Measurements from ENCODE around the gene NT5DC3. TPM values are rescaled to one million over a fixed set of nuclear protein-coding genes. Genes with fewer than 3 reads are reported as not detected.
A peak's percentile ranks its signal among the peaks of the same experiment; 100 is the strongest.

NT5DC3 gene
- total and polyA plus RNA-seq, 2 of the 13 experiments (the other 11 are each of a cell fraction or from before 2014, with no cell fraction given): 3.2 to 6.6 TPM

GRCh38 chr12:103855896-103856657, 15.0 kb upstream of the NT5DC3 start:
- no TSS peak for BruUV-seq (replicated peaks)
- ATAC-seq: no peak
- 58% methylated on average over 8 of the region's 8 CpGs for WGBS (ENCODE audit: low lambda C conversion rate)
- no peak for TF ChIP-seq NFIB (CRISPR knock-in tag; IDR thresholded peaks at IDR 0.05; ENCODE audit: borderline replicate concordance)
- no peak for TF ChIP-seq THYN1 (CRISPR knock-in tag; IDR thresholded peaks at IDR 0.05; ENCODE audit: borderline replicate concordance, low read depth)
- no peak for TF ChIP-seq AHDC1 (CRISPR knock-in tag; IDR thresholded peaks at IDR 0.05; ENCODE audit: borderline replicate concordance)
- TF ChIP-seq, protein P1, sequence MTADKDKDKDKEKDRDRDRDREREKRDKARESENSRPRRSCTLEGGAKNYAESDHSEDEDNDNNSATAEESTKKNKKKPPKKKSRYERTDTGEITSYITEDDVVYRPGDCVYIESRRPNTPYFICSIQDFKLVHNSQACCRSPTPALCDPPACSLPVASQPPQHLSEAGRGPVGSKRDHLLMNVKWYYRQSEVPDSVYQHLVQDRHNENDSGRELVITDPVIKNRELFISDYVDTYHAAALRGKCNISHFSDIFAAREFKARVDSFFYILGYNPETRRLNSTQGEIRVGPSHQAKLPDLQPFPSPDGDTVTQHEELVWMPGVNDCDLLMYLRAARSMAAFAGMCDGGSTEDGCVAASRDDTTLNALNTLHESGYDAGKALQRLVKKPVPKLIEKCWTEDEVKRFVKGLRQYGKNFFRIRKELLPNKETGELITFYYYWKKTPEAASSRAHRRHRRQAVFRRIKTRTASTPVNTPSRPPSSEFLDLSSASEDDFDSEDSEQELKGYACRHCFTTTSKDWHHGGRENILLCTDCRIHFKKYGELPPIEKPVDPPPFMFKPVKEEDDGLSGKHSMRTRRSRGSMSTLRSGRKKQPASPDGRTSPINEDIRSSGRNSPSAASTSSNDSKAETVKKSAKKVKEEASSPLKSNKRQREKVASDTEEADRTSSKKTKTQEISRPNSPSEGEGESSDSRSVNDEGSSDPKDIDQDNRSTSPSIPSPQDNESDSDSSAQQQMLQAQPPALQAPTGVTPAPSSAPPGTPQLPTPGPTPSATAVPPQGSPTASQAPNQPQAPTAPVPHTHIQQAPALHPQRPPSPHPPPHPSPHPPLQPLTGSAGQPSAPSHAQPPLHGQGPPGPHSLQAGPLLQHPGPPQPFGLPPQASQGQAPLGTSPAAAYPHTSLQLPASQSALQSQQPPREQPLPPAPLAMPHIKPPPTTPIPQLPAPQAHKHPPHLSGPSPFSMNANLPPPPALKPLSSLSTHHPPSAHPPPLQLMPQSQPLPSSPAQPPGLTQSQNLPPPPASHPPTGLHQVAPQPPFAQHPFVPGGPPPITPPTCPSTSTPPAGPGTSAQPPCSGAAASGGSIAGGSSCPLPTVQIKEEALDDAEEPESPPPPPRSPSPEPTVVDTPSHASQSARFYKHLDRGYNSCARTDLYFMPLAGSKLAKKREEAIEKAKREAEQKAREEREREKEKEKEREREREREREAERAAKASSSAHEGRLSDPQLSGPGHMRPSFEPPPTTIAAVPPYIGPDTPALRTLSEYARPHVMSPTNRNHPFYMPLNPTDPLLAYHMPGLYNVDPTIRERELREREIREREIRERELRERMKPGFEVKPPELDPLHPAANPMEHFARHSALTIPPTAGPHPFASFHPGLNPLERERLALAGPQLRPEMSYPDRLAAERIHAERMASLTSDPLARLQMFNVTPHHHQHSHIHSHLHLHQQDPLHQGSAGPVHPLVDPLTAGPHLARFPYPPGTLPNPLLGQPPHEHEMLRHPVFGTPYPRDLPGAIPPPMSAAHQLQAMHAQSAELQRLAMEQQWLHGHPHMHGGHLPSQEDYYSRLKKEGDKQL (CRISPR knock-in tag; IDR thresholded peaks at IDR 0.05; ENCODE audit: low read depth): no peak
- TF ChIP-seq ZNF121 (CRISPR knock-in tag; IDR thresholded peaks at IDR 0.05): peak; percentile 77
- TF ChIP-seq ZNF770 (CRISPR knock-in tag; IDR thresholded peaks at IDR 0.05): 0 out of 2 replicates have a peak, but pooled peaks have one; percentile 38
- TF ChIP-seq SRSF9 (IDR thresholded peaks at IDR 0.05; ENCODE audit: borderline replicate concordance, insufficient read depth, low read depth, low read length, poor library complexity, severe bottlenecking): no peak
- TF ChIP-seq ZNF891 (CRISPR knock-in tag; IDR thresholded peaks at IDR 0.05): no peak
- TF ChIP-seq PLRG1 (conservative IDR thresholded peaks at IDR 0.05): no peak

More at GRCh38 chr12:103855896-103856657, 15.0 kb upstream of the NT5DC3 start:
- H4K20me1 ChIP-seq (ENCODE audit: insufficient read depth, low read length): no peaks in the 10 kb centered on the region
- H2AFZ ChIP-seq (ENCODE audit: low read length): no peak overlapping the region
- in situ Hi-C loops (cut with HindIII; ENCODE audit: extremely low pct_ligation_motif_present, low pct_unique_long_range_greater_than_20kb) (no loop called here), intact Hi-C loops (cut with micrococcal nuclease; ENCODE audit: unreplicated experiment) (loop anchor here (2.0 kb wide), 1 partner anchor 15 kb away; the partner anchor contains the start of gene NT5DC3)
- peaks cover 81% of the 10 kb centered on the region for H3K4me1 ChIP-seq (ENCODE audit: insufficient read depth, low read length)
- H3K9ac ChIP-seq (ENCODE audit: insufficient read depth, low read depth, low read length): no peak overlapping the region
- no peak overlapping the region for H3K4me2 ChIP-seq (ENCODE audit: low read depth, low read length)
- H3K4me3 ChIP-seq (replicated peaks in 1 of 3; ENCODE audit: insufficient read depth in 1 of 3, low read depth in 2 of 3, low read length in 3 of 3): no peak overlapping the region
- ChIA-PET POLR2A (no interaction called here), CTCF (ENCODE audit: low intra/inter-chr PET ratio, low total read pairs) (no interaction called here)
- DNase-seq (ENCODE audit: low spot score): no peak
- H3K27me3 ChIP-seq (ENCODE audit: control insufficient read depth in 1 of 2, insufficient read depth in 2 of 2, low read length in 2 of 2): peaks cover 0 to 10% of the 10 kb centered on the region in 2 experiments; a peak in 1 of 5 replicates
- no peaks in the 10 kb centered on the region for H3K36me3 ChIP-seq (replicated peaks in 1 of 2; ENCODE audit: control insufficient read depth in 1 of 2, insufficient read depth in 2 of 2, low read length in 2 of 2)
- no peaks in the 10 kb centered on the region for H3K9me3 ChIP-seq (ENCODE audit: low read length)
- FAIRE-seq: no peak
- H3K27ac ChIP-seq (ENCODE audit: extremely low read length, insufficient read depth, low read length): no peak overlapping the region
- no peaks in the 10 kb centered on the region for H3K79me2 ChIP-seq (ENCODE audit: insufficient read depth, low read length)

Measured in HepG2 (cell line).